Measurements from ENCODE around the gene CMTM7. TPM values are rescaled to one million over a fixed set of nuclear protein-coding genes. Genes with fewer than 3 reads are reported as not detected.

CMTM7 gene
- polyA plus RNA-seq, 1 of the 3 experiments (the other 2 are of a cell fraction), result 50.1 TPM

GRCh38 chr3:32501783-32502117, 110.1 kb downstream of the CMTM7 start:
- H4K20me1 ChIP-seq (ENCODE audit: insufficient read depth), result peaks cover 28% of the 10 kb centered on the region
- ChIA-PET CTCF (interaction anchor here (0.9 to 2.9 kb wide), 6 partner anchors 8 to 206 kb away, joined by 3 to 10 read pairs (median 4); no protein-coding TSS in a partner anchor), POLR2A (no interaction called here)
- peak overlapping the region; percentile 91 for H3K9ac ChIP-seq
- no peaks in the 10 kb centered on the region for H3K27me3 ChIP-seq (ENCODE audit: insufficient read depth)
- H3K27ac ChIP-seq (ENCODE audit: low read depth in 2 of 2, low read length in 1 of 2), result peak overlapping the region; percentile 90 to 94
- peak overlapping the region; percentile 86 for H3K4me2 ChIP-seq
- TF ChIP-seq YY1 (IDR thresholded peaks at IDR 0.05; ENCODE audit: low read depth) (no peak), RCOR1 (IDR thresholded peaks at IDR 0.05; ENCODE audit: low read length) (no peak), FOSL2 (IDR thresholded peaks at IDR 0.05; ENCODE audit: borderline replicate concordance, low read depth) (no peak), JUND (IDR thresholded peaks at IDR 0.05) (no peak), ELF1 (IDR thresholded peaks at IDR 0.05) (no peak), MXI1 (IDR thresholded peaks at IDR 0.05; ENCODE audit: low read depth, low read length) (no peak), USF2 (IDR thresholded peaks at IDR 0.05; ENCODE audit: borderline replicate concordance, low read depth, low read length) (no peak), SMC3 (IDR thresholded peaks at IDR 0.05; ENCODE audit: low read depth, low read length) (no peak), RFX5 (IDR thresholded peaks at IDR 0.05; ENCODE audit: low read length) (no peak)
- WGBS (ENCODE audit: low lambda C conversion rate), result 4% methylated on average over 4 of the region's 4 CpGs
- no peaks in the 10 kb centered on the region for H3K9me3 ChIP-seq
- H3K4me3 ChIP-seq (ENCODE audit: low read depth in 2 of 2, low read length in 1 of 2), result peak overlapping the region; percentile 80 to 94
- no peaks in the 10 kb centered on the region for H3K9me2 ChIP-seq
- peaks cover 56% of the 10 kb centered on the region for H3K79me2 ChIP-seq (ENCODE audit: insufficient read depth)
- peaks cover 0 to 10% of the 10 kb centered on the region in 2 experiments; a peak in 3 of 4 replicates for H3K4me1 ChIP-seq (ENCODE audit: control insufficient read depth in 1 of 2, insufficient read depth in 2 of 2, low read depth in 1 of 2, low read length in 1 of 2)
- H3K36me3 ChIP-seq (replicated peaks in 1 of 2; ENCODE audit: control insufficient read depth in 1 of 2, insufficient read depth in 2 of 2, low read length in 1 of 2), result peaks cover 6 to 8% of the 10 kb centered on the region in 2 experiments
- H3F3A ChIP-seq (replicated peaks; ENCODE audit: insufficient read depth), result peaks cover 13% of the 10 kb centered on the region
- peak overlapping the region; percentile 80; the same call in 1 of the 2 replicates for H2AFZ ChIP-seq (ENCODE audit: low read depth)
- no peak for DNase-seq

DNA sequence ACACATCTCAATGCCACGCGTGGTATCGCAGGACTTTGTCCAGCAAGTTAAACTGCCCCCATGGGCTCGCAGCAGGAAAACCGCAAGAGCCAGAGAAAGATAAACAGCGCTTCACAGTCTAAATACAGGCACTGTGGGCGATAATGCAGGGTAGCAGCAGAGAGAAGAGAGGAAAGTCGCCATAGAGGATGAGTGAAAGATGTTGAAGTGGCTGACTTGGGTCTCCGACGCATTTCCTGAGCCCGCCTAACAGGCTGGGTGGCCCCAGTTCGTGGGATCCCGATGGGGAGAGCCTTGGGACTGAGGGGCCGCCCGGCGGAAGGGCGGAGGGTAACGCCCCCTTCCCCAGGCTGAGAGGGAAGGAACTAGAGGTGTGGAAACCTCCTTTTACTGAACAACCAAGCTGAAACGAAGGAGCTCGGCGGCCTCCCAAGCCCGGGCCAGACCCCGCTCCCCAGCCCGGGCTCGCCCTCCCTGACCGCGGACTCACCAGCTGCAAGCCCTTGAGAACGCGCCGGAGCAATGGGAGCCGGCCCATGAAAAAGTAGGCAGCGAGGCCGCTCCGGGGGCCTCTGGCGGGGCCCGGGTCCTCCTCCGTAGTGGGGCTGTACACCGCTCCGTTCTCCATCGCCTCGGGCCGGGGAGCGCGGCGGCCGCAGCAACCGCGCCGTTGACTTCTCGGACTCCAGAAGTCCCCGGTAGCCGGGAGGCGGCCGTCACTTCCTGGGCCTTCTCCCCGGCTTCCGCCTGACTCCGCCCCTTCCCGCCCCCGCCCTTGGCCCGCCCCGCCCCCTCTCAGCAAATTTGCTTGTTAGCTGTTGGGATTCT, 110.7 kb downstream of the CMTM7 start, which contains the start of gene CMTM6:
CMTM6 (minus strand) TSS at position 735 of the 828 bp plus-strand sequence; CDS start at position 628, 107 bp downstream.
- Histone ChIP-seq H3K9ac (peak within 1 kb of the TSS; percentile 91), H3K4me3 (ENCODE audit: low read depth in 2 of 2, low read length in 1 of 2) (peak within 1 kb of the TSS; percentile 80 to 94), H2AFZ (ENCODE audit: low read depth) (peak within 1 kb of the TSS; percentile 97), H3K27me3 (ENCODE audit: insufficient read depth) (no peaks in the 10 kb centered on the region), H3K9me3 (no peaks in the 10 kb centered on the region), H3K36me3 (replicated peaks in 1 of 2; ENCODE audit: control insufficient read depth in 1 of 2, insufficient read depth in 2 of 2, low read length in 1 of 2) (peaks cover 6 to 8% of the 10 kb centered on the region in 2 experiments), H3K79me2 (ENCODE audit: insufficient read depth) (peaks cover 50% of the 10 kb centered on the region), H4K20me1 (ENCODE audit: insufficient read depth) (peaks cover 28% of the 10 kb centered on the region), H3F3A (replicated peaks; ENCODE audit: insufficient read depth) (peaks cover 13% of the 10 kb centered on the region), H3K9me2 (no peaks in the 10 kb centered on the region), H3K4me2 (peak within 1 kb of the TSS; percentile 86), H3K27ac (ENCODE audit: low read depth in 2 of 2, low read length in 1 of 2) (peak within 1 kb of the TSS; percentile 90 to 94), H3K4me1 (ENCODE audit: control insufficient read depth in 1 of 2, insufficient read depth in 2 of 2, low read depth in 1 of 2, low read length in 1 of 2) (peaks cover 0 to 10% of the 10 kb centered on the region in 2 experiments; a peak in 3 of 4 replicates)
- WGBS (ENCODE audit: low lambda C conversion rate), result 1% methylated on average over 24 of the region's 61 CpGs
- ChIA-PET POLR2A (no interaction called here), CTCF (interaction anchor here (0.9 to 2.9 kb wide), 6 partner anchors 8 to 206 kb away, joined by 3 to 10 read pairs (median 4); no protein-coding TSS in a partner anchor)
- DNase-seq, result peak; percentile 95
- no peak for TF ChIP-seq FOXJ3 (CRISPR knock-in tag; IDR thresholded peaks at IDR 0.05)
- TF ChIP-seq TCF12 (IDR thresholded peaks at IDR 0.05), result 0 out of 2 replicates have a peak, but pooled peaks have one; percentile 11
- TF ChIP-seq, protein P1, sequence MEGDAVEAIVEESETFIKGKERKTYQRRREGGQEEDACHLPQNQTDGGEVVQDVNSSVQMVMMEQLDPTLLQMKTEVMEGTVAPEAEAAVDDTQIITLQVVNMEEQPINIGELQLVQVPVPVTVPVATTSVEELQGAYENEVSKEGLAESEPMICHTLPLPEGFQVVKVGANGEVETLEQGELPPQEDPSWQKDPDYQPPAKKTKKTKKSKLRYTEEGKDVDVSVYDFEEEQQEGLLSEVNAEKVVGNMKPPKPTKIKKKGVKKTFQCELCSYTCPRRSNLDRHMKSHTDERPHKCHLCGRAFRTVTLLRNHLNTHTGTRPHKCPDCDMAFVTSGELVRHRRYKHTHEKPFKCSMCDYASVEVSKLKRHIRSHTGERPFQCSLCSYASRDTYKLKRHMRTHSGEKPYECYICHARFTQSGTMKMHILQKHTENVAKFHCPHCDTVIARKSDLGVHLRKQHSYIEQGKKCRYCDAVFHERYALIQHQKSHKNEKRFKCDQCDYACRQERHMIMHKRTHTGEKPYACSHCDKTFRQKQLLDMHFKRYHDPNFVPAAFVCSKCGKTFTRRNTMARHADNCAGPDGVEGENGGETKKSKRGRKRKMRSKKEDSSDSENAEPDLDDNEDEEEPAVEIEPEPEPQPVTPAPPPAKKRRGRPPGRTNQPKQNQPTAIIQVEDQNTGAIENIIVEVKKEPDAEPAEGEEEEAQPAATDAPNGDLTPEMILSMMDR (IDR thresholded peaks at IDR 0.05), result no peak
- TF ChIP-seq FOSL2 (IDR thresholded peaks at IDR 0.05; ENCODE audit: borderline replicate concordance, low read depth), result no peak
- no peak for TF ChIP-seq NRF1 (IDR thresholded peaks at IDR 0.05; ENCODE audit: low read depth, low read length)
- TF ChIP-seq GABPA (IDR thresholded peaks at IDR 0.05; ENCODE audit: low read depth), result peak; percentile 67
- TF ChIP-seq SIN3A (IDR thresholded peaks at IDR 0.05; ENCODE audit: borderline replicate concordance, low read depth, low read length), result peak; percentile 35; the same call in 1 of the 2 replicates
- peak; percentile 16 for TF ChIP-seq CHD2 (IDR thresholded peaks at IDR 0.05; ENCODE audit: low read length, partially characterized antibody)
- no peak; the same call in 1 of the 2 replicates for TF ChIP-seq RCOR1 (IDR thresholded peaks at IDR 0.05; ENCODE audit: low read length)
- TF ChIP-seq RAD21 (IDR thresholded peaks at IDR 0.05; ENCODE audit: low read length), result no peak
- TF ChIP-seq GATA2 (CRISPR knock-in tag; IDR thresholded peaks at IDR 0.05), result no peak
- no peak; the same call in none of the 2 replicates for TF ChIP-seq YY1 (IDR thresholded peaks at IDR 0.05; ENCODE audit: low read depth)
- no peak for TF ChIP-seq USF2 (IDR thresholded peaks at IDR 0.05; ENCODE audit: borderline replicate concordance, low read depth, low read length)
- peak; percentile 78; the same call in 1 of the 2 replicates for TF ChIP-seq MXI1 (IDR thresholded peaks at IDR 0.05; ENCODE audit: low read depth, low read length)
- no peak for TF ChIP-seq RFX5 (IDR thresholded peaks at IDR 0.05; ENCODE audit: low read length)
- TF ChIP-seq POLR2AphosphoS5 (IDR thresholded peaks at IDR 0.05; ENCODE audit: low read depth, low read length), result peak; percentile 87
- TF ChIP-seq PBX3 (IDR thresholded peaks at IDR 0.05), result no peak
- TF ChIP-seq EZH2phosphoT487 (IDR thresholded peaks at IDR 0.05; ENCODE audit: borderline replicate concordance, low read depth), result no peak
- TF ChIP-seq EP300 (IDR thresholded peaks at IDR 0.05; ENCODE audit: borderline replicate concordance in 1 of 2, low read depth in 1 of 2, low read length in 1 of 2), result no peak

Data from SK-N-SH (cell line).